Sigmoid colon (tissue), 4 donors: ENCODE results near the gene NIM1K.

Source experiments
- EP300 ChIP-seq, 4 donors: sonication (generic); formaldehyde crosslinking; IDR thresholded peaks; one replicate each; pipeline ENCODE4 v1.6.1; 2017; ENCODE audit warnings: antibody characterized with exemption in 4 of 4
- POLR2A ChIP-seq, 2 donors: fragments of 450-650 bp; IDR thresholded peaks; one replicate each; pipeline ENCODE4 v1.6.1; 2016; ENCODE audit warnings: antibody characterized with exemption in 2 of 2, mild to moderate bottlenecking in 2 of 2, moderate library complexity in 2 of 2
- TF ChIP-seq, protein P1 (sequence below), 4 experiments: fragments of 450-650 bp in 3 of 4; fragments of 200-600 bp in 1 of 4; IDR thresholded peaks; one replicate each; pipeline ENCODE4 v1.5.1; 2016 to 2019; ENCODE audit warnings: antibody characterized with exemption in 4 of 4, mild to moderate bottlenecking in 3 of 4, moderate library complexity in 2 of 4

- TF ChIP-seq, protein P1, sequence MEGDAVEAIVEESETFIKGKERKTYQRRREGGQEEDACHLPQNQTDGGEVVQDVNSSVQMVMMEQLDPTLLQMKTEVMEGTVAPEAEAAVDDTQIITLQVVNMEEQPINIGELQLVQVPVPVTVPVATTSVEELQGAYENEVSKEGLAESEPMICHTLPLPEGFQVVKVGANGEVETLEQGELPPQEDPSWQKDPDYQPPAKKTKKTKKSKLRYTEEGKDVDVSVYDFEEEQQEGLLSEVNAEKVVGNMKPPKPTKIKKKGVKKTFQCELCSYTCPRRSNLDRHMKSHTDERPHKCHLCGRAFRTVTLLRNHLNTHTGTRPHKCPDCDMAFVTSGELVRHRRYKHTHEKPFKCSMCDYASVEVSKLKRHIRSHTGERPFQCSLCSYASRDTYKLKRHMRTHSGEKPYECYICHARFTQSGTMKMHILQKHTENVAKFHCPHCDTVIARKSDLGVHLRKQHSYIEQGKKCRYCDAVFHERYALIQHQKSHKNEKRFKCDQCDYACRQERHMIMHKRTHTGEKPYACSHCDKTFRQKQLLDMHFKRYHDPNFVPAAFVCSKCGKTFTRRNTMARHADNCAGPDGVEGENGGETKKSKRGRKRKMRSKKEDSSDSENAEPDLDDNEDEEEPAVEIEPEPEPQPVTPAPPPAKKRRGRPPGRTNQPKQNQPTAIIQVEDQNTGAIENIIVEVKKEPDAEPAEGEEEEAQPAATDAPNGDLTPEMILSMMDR (IDR thresholded peaks at IDR 0.05), result no peak
- TF ChIP-seq POLR2A (IDR thresholded peaks at IDR 0.05), result no peak
- no peak for TF ChIP-seq EP300 (IDR thresholded peaks at IDR 0.05)
Measured at GRCh38 chr5:43168175-43168574, 23.9 kb upstream of the NIM1K start.
